Measurements from ENCODE around the gene LRRC10.

LRRC10 gene

DNA sequence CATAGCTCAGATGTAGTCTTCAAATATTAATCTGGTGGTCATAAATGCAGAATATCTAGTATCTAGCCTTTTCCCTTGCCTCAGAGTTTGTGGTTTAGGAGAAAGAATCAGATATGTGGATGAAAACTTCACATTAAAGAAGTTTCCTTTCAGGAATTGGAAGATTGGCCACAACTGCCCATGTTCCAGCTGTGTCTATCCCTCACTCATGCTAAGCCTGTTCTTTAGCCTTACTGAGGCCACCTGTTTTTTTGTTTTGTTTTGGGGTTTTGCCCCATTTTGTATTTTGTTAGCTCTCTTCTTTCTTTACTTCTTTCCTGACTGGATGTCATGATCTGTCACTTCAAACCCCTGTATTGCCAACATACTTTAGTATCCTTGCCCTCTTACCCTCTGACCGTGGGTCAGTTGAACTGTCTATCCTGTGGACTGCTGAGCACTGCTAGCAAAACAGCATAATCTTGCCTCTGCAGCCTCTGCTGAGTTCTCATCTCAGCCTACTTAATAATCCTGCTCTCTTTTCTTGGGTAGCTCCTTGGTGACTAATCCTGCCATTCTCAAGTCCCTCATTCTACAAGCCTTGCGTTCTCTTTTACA is 47.4 kb downstream of the LRRC10 start:
- DNase-seq: no peak

Measured in activated naive CD4-positive, alpha-beta T cell treated with Interleukin-2 at 50 U/mL for 16 hours (primary cell).